H9 (cell line): ENCODE measurements around the gene NPHS1. TPM values are rescaled to one million over a fixed set of nuclear protein-coding genes. Genes with fewer than 3 reads are reported as not detected.
"Not testable (repeated sequence)": the region's sequence is repeated elsewhere in the genome, so short reads cannot be mapped to it uniquely, and the experiment has no call there.

ENCODE experiments used
- DNase-seq: peaks from one replicate; pipeline ENCODE4 v3.0.0-alpha.2; 2017
- H2AFZ ChIP-seq: one replicate; pipeline ENCODE4 v1.6.1; 2013; ENCODE audit warnings: mild to moderate bottlenecking, low read length, control low read depth, moderate library complexity
- H2AK5ac ChIP-seq: 2 replicates; pipeline ENCODE4 v1.6.1; 2013; ENCODE audit warnings: low read length, control low read depth, mixed read lengths; ENCODE audit not compliant: insufficient read length
- H2BK120ac ChIP-seq: one replicate; pipeline ENCODE4 v1.6.1; 2013; ENCODE audit warnings: low read depth, mild to moderate bottlenecking, low read length, control low read depth, inconsistent platforms; ENCODE audit not compliant: poor library complexity, severe bottlenecking
- H2BK12ac ChIP-seq: 2 replicates; pipeline ENCODE4 v1.6.1; 2013; ENCODE audit warnings: low read length, control low read depth, mixed read lengths, low read depth; ENCODE audit not compliant: insufficient read length
- H2BK15ac ChIP-seq: 2 replicates; pipeline ENCODE4 v1.6.1; 2013; ENCODE audit warnings: low read depth, low read length, control low read depth
- H2BK20ac ChIP-seq: one replicate; pipeline ENCODE4 v1.6.1; 2013; ENCODE audit warnings: low read depth, mild to moderate bottlenecking, low read length, control low read depth, inconsistent platforms; ENCODE audit not compliant: poor library complexity, severe bottlenecking
- H2BK5ac ChIP-seq: 2 replicates; pipeline ENCODE4 v1.6.1; 2013; ENCODE audit warnings: low read length, control low read depth, mixed read lengths; ENCODE audit not compliant: insufficient read length
- H3K14ac ChIP-seq: 2 replicates; pipeline ENCODE4 v1.6.1; 2013; ENCODE audit warnings: low read length, control low read depth; ENCODE audit not compliant: insufficient read depth
- H3K18ac ChIP-seq: 2 replicates; pipeline ENCODE4 v1.6.1; 2013; ENCODE audit warnings: low read depth, mild to moderate bottlenecking, mixed read lengths, low read length, control low read depth; ENCODE audit not compliant: insufficient read length
- H3K23ac ChIP-seq: 2 replicates; pipeline ENCODE4 v1.6.1; 2013; ENCODE audit warnings: low read length, control low read depth, mixed read lengths, low read depth; ENCODE audit not compliant: insufficient read length
- H3K23me2 ChIP-seq: 2 replicates; pipeline ENCODE4 v1.6.1; 2013; ENCODE audit warnings: low read depth, mild to moderate bottlenecking, mixed read lengths, low read length, control low read depth; ENCODE audit not compliant: insufficient read length, poor library complexity, severe bottlenecking
- H3K27ac ChIP-seq: 2 replicates; pipeline ENCODE4 v1.5.1; 2013; ENCODE audit warnings: low read length, control low read depth, mixed read lengths, low read depth; ENCODE audit not compliant: insufficient read length
- H3K27me3 ChIP-seq: 2 replicates; pipeline ENCODE4 v1.6.1; 2013; ENCODE audit warnings: low read length, control low read depth, inconsistent platforms; ENCODE audit not compliant: insufficient read depth
- H3K4ac ChIP-seq: 2 replicates; pipeline ENCODE4 v1.6.1; 2013; ENCODE audit warnings: low read depth, mild to moderate bottlenecking, control low read depth, inconsistent platforms, low read length, moderate library complexity
- H3K4me1 ChIP-seq: 2 replicates; pipeline ENCODE4 v1.6.1; 2013; ENCODE audit warnings: low read length, control low read depth, inconsistent platforms; ENCODE audit not compliant: insufficient read depth
- H3K4me2 ChIP-seq: 2 replicates; pipeline ENCODE4 v1.6.1; 2013; ENCODE audit warnings: low read length, control low read depth, mixed read lengths; ENCODE audit not compliant: insufficient read length, insufficient read depth
- H3K56ac ChIP-seq: 2 replicates; pipeline ENCODE4 v1.6.1; 2013; ENCODE audit warnings: low read depth, mild to moderate bottlenecking, mixed read lengths, low read length, control low read depth; ENCODE audit not compliant: insufficient read length
- H3K79me1 ChIP-seq: 2 replicates; pipeline ENCODE4 v1.6.1; 2013; ENCODE audit warnings: low read depth, mild to moderate bottlenecking, moderate library complexity, low read length, control low read depth, inconsistent platforms; ENCODE audit not compliant: insufficient read depth, poor library complexity, severe bottlenecking
- H3K79me2 ChIP-seq: 2 replicates; pipeline ENCODE4 v1.6.1; 2013; ENCODE audit warnings: low read length, control low read depth, inconsistent platforms; ENCODE audit not compliant: insufficient read depth
- H3K9ac ChIP-seq: 2 replicates; pipeline ENCODE4 v1.6.1; 2013; ENCODE audit warnings: low read length, control low read depth, mixed read lengths; ENCODE audit not compliant: insufficient read length; ENCODE audit errors: extremely low read depth
- H3K9me3 ChIP-seq: one replicate; pipeline ENCODE4 v1.6.1; 2013; ENCODE audit warnings: low read depth, low read length, inconsistent platforms; ENCODE audit not compliant: control insufficient read depth
- H3T11ph ChIP-seq: one replicate; pipeline ENCODE4 v1.6.1; 2013; ENCODE audit warnings: mild to moderate bottlenecking, low read length, control low read depth, inconsistent platforms
- H4K20me1 ChIP-seq: one replicate; pipeline ENCODE4 v1.6.1; 2013; ENCODE audit not compliant: control insufficient read depth, insufficient read length, insufficient read depth
- H4K5ac ChIP-seq: 2 replicates; pipeline ENCODE4 v1.6.1; 2013; ENCODE audit warnings: low read depth, mild to moderate bottlenecking, mixed read lengths, low read length, control low read depth; ENCODE audit not compliant: insufficient read length
- H4K8ac ChIP-seq: replicated peaks from 2 replicates; pipeline ENCODE4 v1.6.1; 2013; ENCODE audit warnings: low read length, control low read depth, mixed read lengths, low read depth; ENCODE audit not compliant: insufficient read length
- H4K91ac ChIP-seq: 2 replicates; pipeline ENCODE4 v1.6.1; 2013; ENCODE audit warnings: low read depth, mild to moderate bottlenecking, moderate library complexity, mixed read lengths, low read length, control low read depth; ENCODE audit not compliant: insufficient read length
- H3K27ac Mint-ChIP-seq, 3 experiments: 2 replicates in 2 of 3; 3 replicates in 1 of 3; pipeline ENCODE4 v1.8.0; 2020 to 2021; ENCODE audit warnings: mixed read lengths in 3 of 3, mild to moderate bottlenecking in 1 of 3, moderate library complexity in 1 of 3
- H3K27me3 Mint-ChIP-seq: 2 replicates; pipeline ENCODE4 v1.8.0; 2021; ENCODE audit warnings: low read depth, mild to moderate bottlenecking, moderate library complexity, mixed read lengths
- H3K36me3 Mint-ChIP-seq, 3 experiments: 2 replicates in 2 of 3; 3 replicates in 1 of 3; pipeline ENCODE4 v1.8.0; 2020 to 2021; ENCODE audit warnings: low read depth in 3 of 3, mixed read lengths in 3 of 3; ENCODE audit not compliant: insufficient read depth in 1 of 3
- H3K4me1 Mint-ChIP-seq, 2 experiments: 2 replicates each; pipeline ENCODE4 v1.8.0; 2020; ENCODE audit warnings: mixed read lengths in 2 of 2
- H3K4me3 Mint-ChIP-seq, 2 experiments: 2 replicates in 1 of 2; 3 replicates in 1 of 2; pipeline ENCODE4 v1.8.0; 2020 to 2021; ENCODE audit warnings: mild to moderate bottlenecking in 2 of 2, mixed read lengths in 2 of 2, moderate library complexity in 1 of 2
- H3K9me3 Mint-ChIP-seq, 2 experiments: 2 replicates in 1 of 2; 3 replicates in 1 of 2; pipeline ENCODE4 v1.8.0; 2020; ENCODE audit warnings: mild to moderate bottlenecking in 2 of 2, mixed read lengths in 2 of 2, moderate library complexity in 1 of 2
- WGBS: extraction: QIAGEN DNeasy Blood & Tissue Kit; methylation state at CpG from one replicate; pipeline ENCODE4 v1.1.7; 2013; ENCODE audit warnings: missing lambda C conversion rate, low lambda C conversion rate, mixed read lengths; ENCODE audit not compliant: insufficient read length; ENCODE audit errors: extremely low coverage; 5-methylcytosine and 5-hydroxymethylcytosine counted together
- total RNA-seq: library from RNA; stranded (reverse); gene quantifications from 2 replicates; pipeline ENCODE4 v1.2.1, GENCODE V29; 2021
- TF ChIP-seq, protein P1 (sequence below): fragments of 200-600 bp; sonication (generic); conservative IDR thresholded peaks from 3 replicates; pipeline ENCODE4 v1.8.0; 2021; ENCODE audit warnings: antibody characterized with exemption, mild to moderate bottlenecking

The NPHS1 gene
- total RNA-seq, 1 experiment from 2014 or later: 0.83 TPM

DNA sequence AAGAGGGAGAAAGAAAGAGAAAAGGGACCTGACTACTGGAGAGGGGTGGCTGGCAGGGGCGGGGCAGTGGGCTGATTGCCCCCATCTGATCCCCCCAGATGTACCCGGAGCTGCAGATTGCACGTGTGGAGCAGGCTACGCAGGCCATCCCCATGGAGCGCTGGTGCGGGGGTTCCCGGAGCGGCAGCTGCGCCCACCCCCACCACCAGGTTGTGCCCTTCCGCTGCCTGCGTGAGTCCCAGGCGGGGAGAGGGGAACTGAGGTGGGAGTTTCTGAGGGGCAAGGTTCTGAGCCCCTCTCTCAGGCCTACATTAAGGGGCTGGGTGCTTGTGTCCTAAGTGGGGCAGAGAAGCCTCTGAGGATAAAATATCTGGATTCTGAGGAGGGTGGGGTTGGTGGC lies 18.5 kb upstream of the NPHS1 start:
- H3K9ac ChIP-seq: no peak overlapping the region
- H3K9me3 ChIP-seq: no peaks in the 10 kb centered on the region
- H3K4ac ChIP-seq: no peak overlapping the region
- no peak overlapping the region for H2BK120ac ChIP-seq
- no peak overlapping the region for H2AK5ac ChIP-seq
- H2BK15ac ChIP-seq: no peak overlapping the region
- H3K27ac ChIP-seq: no peak overlapping the region
- no peaks in the 10 kb centered on the region for H3K79me2 ChIP-seq
- no peak overlapping the region for H2BK12ac ChIP-seq
- no peak overlapping the region for H3K56ac ChIP-seq
- no peak overlapping the region for H3K18ac ChIP-seq
- H3K4me3 Mint-ChIP-seq: peak overlapping the region; percentile 66 to 88
- H3K4me1 Mint-ChIP-seq: peaks cover 14 to 35% of the 10 kb centered on the region in 2 experiments
- no peak overlapping the region for H4K5ac ChIP-seq
- peaks cover 5% of the 10 kb centered on the region; the same call in 1 of the 2 replicates for H3K27me3 ChIP-seq
- H3K79me1 ChIP-seq: no peaks in the 10 kb centered on the region
- no peak overlapping the region for H3K14ac ChIP-seq
- peak overlapping the region in 2 of 3 experiments; percentile 2 to 98; a peak in 2 of 7 replicates for H3K27ac Mint-ChIP-seq
- H2AFZ ChIP-seq: no peak overlapping the region
- H3K36me3 Mint-ChIP-seq: peaks cover 2 to 8% (median 6%) of the 10 kb centered on the region in 3 experiments; a peak in 6 of 7 replicates
- H4K8ac ChIP-seq: no peak overlapping the region
- H4K20me1 ChIP-seq: no peaks in the 10 kb centered on the region
- H3K23ac ChIP-seq: no peak overlapping the region
- no peak overlapping the region for H3K4me2 ChIP-seq
- H3K9me3 Mint-ChIP-seq: no peaks in the 10 kb centered on the region; a peak in 2 of 5 replicates
- no peak overlapping the region for H2BK5ac ChIP-seq
- TF ChIP-seq, protein P1, sequence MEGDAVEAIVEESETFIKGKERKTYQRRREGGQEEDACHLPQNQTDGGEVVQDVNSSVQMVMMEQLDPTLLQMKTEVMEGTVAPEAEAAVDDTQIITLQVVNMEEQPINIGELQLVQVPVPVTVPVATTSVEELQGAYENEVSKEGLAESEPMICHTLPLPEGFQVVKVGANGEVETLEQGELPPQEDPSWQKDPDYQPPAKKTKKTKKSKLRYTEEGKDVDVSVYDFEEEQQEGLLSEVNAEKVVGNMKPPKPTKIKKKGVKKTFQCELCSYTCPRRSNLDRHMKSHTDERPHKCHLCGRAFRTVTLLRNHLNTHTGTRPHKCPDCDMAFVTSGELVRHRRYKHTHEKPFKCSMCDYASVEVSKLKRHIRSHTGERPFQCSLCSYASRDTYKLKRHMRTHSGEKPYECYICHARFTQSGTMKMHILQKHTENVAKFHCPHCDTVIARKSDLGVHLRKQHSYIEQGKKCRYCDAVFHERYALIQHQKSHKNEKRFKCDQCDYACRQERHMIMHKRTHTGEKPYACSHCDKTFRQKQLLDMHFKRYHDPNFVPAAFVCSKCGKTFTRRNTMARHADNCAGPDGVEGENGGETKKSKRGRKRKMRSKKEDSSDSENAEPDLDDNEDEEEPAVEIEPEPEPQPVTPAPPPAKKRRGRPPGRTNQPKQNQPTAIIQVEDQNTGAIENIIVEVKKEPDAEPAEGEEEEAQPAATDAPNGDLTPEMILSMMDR: peak; percentile 53
- H3K27me3 Mint-ChIP-seq: peaks cover 27% of the 10 kb centered on the region
- no peak overlapping the region for H3T11ph ChIP-seq
- H3K4me1 ChIP-seq: peaks cover 8% of the 10 kb centered on the region; the same call in 1 of the 2 replicates
- DNase-seq: peak; percentile 60
- H3K23me2 ChIP-seq: peaks cover 14% of the 10 kb centered on the region
- H4K91ac ChIP-seq: no peak overlapping the region
- no CpG with 5 or more reads among the region's 12 CpGs for WGBS
- no peak overlapping the region for H2BK20ac ChIP-seq

DNA sequence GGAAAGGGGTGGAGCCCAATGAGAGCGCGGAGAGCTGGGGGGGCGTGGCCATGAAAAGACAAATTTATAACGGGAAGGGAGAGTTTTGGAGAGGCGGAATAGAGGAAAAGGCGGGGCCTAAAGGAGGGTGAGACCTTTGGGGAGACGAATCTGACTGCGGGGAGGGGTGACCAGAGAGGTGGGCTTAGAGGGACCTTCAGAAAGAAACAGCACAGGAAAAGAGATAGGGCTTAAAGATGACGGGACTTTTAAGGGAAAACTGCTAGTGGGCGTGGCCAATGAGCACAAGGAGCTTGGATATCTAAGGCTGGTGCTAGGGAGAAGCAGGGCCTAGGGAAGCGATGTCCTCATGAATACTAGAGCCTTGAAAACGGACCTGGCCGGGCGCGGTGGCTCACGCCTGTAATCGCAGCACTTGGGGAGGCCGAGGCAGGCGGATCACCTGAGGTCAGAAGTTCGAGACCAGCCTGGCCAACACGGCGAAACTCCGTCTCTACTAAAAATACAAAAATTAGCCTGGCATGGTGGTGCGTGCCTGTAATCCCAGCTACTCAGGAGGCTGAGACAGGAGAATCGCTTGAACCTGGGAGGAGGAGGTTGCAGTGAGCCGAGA lies 17.9 kb upstream of the NPHS1 start:
- H3K56ac ChIP-seq, H3K36me3 Mint-ChIP-seq, H4K5ac ChIP-seq, H2BK15ac ChIP-seq, H3K27me3 ChIP-seq, H2AFZ ChIP-seq, H4K8ac ChIP-seq, H3K9ac ChIP-seq, H4K91ac ChIP-seq, H2BK12ac ChIP-seq, H3K27ac ChIP-seq, H4K20me1 ChIP-seq, H3K23ac ChIP-seq, H3K4me1 ChIP-seq, H3K14ac ChIP-seq, H3K4ac ChIP-seq, H3K79me2 ChIP-seq, H3K9me3 ChIP-seq, H3K79me1 ChIP-seq, H2BK120ac ChIP-seq, H3K18ac ChIP-seq, H2AK5ac ChIP-seq, H3T11ph ChIP-seq, H3K9me3 Mint-ChIP-seq, H2BK20ac ChIP-seq, H2BK5ac ChIP-seq: not testable (repeated sequence)
- Mint-ChIP-seq H3K4me3 (peak overlapping the region; percentile 66 to 88), H3K4me1 (peaks cover 14 to 35% of the 10 kb centered on the region in 2 experiments), H3K27me3 (peaks cover 32% of the 10 kb centered on the region), H3K27ac (peak overlapping the region; percentile 2 to 98 (median 91); a peak in 6 of 7 replicates)
- Histone ChIP-seq H3K4me2 (peak overlapping the region; percentile 76), H3K23me2 (peaks cover 14% of the 10 kb centered on the region)
- no CpG with 5 or more reads among the region's 26 CpGs for WGBS
- peak; percentile 96 for DNase-seq
